Neuronal stem cell (in vitro differentiated cells): ENCODE data around the gene UPF1.

ENCODE experiments used
- DNase-seq: peaks from one replicate; pipeline ENCODE4 v3.0.0-alpha.2; 2013; ENCODE audit warnings: low spot score
- H2AFZ ChIP-seq: one replicate; pipeline ENCODE4 v1.6.1; 2013; ENCODE audit warnings: mild to moderate bottlenecking, low read length, inconsistent platforms
- H2AK5ac ChIP-seq: 2 replicates; pipeline ENCODE4 v1.6.1; 2013; ENCODE audit warnings: low read depth, mild to moderate bottlenecking, inconsistent platforms, low read length, moderate library complexity, mixed read lengths
- H2BK120ac ChIP-seq: 2 replicates; pipeline ENCODE4 v1.6.1; 2013; ENCODE audit warnings: low read depth, mild to moderate bottlenecking, inconsistent platforms, low read length, moderate library complexity, mixed read lengths
- H2BK12ac ChIP-seq: one replicate; pipeline ENCODE4 v1.6.1; 2013; ENCODE audit warnings: low read length, inconsistent platforms
- H2BK15ac ChIP-seq: 2 replicates; pipeline ENCODE4 v1.6.1; 2013; ENCODE audit warnings: mild to moderate bottlenecking, low read length, inconsistent platforms, mixed read lengths
- H2BK5ac ChIP-seq: one replicate; pipeline ENCODE4 v1.6.1; 2013; ENCODE audit warnings: inconsistent platforms, mild to moderate bottlenecking, low read length, moderate library complexity
- H3K14ac ChIP-seq: one replicate; pipeline ENCODE4 v1.6.1; 2013; ENCODE audit warnings: low read length, inconsistent platforms
- H3K18ac ChIP-seq: 2 replicates; pipeline ENCODE4 v1.6.1; 2013; ENCODE audit warnings: low read length, inconsistent platforms
- H3K23ac ChIP-seq: 2 replicates; pipeline ENCODE4 v1.6.1; 2013; ENCODE audit warnings: low read depth, mild to moderate bottlenecking, mixed read lengths, low read length, inconsistent platforms; ENCODE audit not compliant: poor library complexity
- H3K27ac ChIP-seq: replicated peaks from 3 replicates; pipeline ENCODE4 v1.5.1; 2013; ENCODE audit warnings: low read length, inconsistent platforms
- H3K27me3 ChIP-seq, 3 experiments: 2 replicates each; pipeline ENCODE4 v1.6.1; 2013; ENCODE audit warnings: low read length in 3 of 3, mild to moderate bottlenecking in 2 of 3, inconsistent platforms in 1 of 3, low read depth in 1 of 3, mixed read lengths in 1 of 3, moderate library complexity in 1 of 3; ENCODE audit not compliant: control insufficient read depth in 3 of 3, insufficient read depth in 3 of 3
- H3K36me3 ChIP-seq, 2 donors: replicated peaks in 1 of 2; 2 replicates each; pipeline ENCODE4 v1.6.1; 2013; ENCODE audit warnings: low read length in 2 of 2; ENCODE audit not compliant: control insufficient read depth in 2 of 2, insufficient read depth in 2 of 2
- H3K4ac ChIP-seq: 2 replicates; pipeline ENCODE4 v1.6.1; 2013; ENCODE audit warnings: inconsistent platforms, mild to moderate bottlenecking, low read length, moderate library complexity
- H3K4me1 ChIP-seq, 2 donors: 1 replicate in 1 of 2; 2 replicates in 1 of 2; pipeline ENCODE4 v1.6.1; 2013; ENCODE audit warnings: low read length in 2 of 2, low read depth in 1 of 2; ENCODE audit not compliant: control insufficient read depth in 2 of 2, insufficient read depth in 1 of 2
- H3K4me2 ChIP-seq: one replicate; pipeline ENCODE4 v1.6.1; 2013; ENCODE audit warnings: mild to moderate bottlenecking, low read length, inconsistent platforms; ENCODE audit not compliant: insufficient read depth, poor library complexity, severe bottlenecking
- H3K4me3 ChIP-seq, 2 donors: 2 replicates each; pipeline ENCODE4 v1.5.1; 2013; ENCODE audit warnings: low read length in 2 of 2, mild to moderate bottlenecking in 2 of 2, inconsistent platforms in 1 of 2, moderate library complexity in 1 of 2
- H3K79me1 ChIP-seq: one replicate; pipeline ENCODE4 v1.6.1; 2013; ENCODE audit warnings: low read depth, mild to moderate bottlenecking, inconsistent platforms, low read length, moderate library complexity
- H3K9ac ChIP-seq: one replicate; pipeline ENCODE4 v1.6.1; 2013; ENCODE audit warnings: mild to moderate bottlenecking, low read depth, low read length, inconsistent platforms; ENCODE audit not compliant: poor library complexity
- H3K9me3 ChIP-seq, 2 donors: replicated peaks in 1 of 2; 2 replicates each; pipeline versions ENCODE3 to v1.6.1; 2013; ENCODE audit warnings: low read length in 2 of 2, mild to moderate bottlenecking in 2 of 2, inconsistent platforms in 1 of 2, low read depth in 1 of 2, mixed read lengths in 1 of 2, moderate library complexity in 1 of 2; ENCODE audit not compliant: control insufficient read depth in 2 of 2, insufficient read depth in 1 of 2
- H4K8ac ChIP-seq: one replicate; pipeline ENCODE4 v1.6.1; 2013; ENCODE audit warnings: low read depth, mild to moderate bottlenecking, inconsistent platforms, low read length, moderate library complexity
- H4K91ac ChIP-seq: one replicate; pipeline ENCODE4 v1.6.1; 2013; ENCODE audit warnings: low read length, low read depth, mild to moderate bottlenecking, inconsistent platforms; ENCODE audit not compliant: poor library complexity
- WGBS, 2 donors: extraction: QIAGEN DNeasy Blood & Tissue Kit; methylation state at CpG; one replicate each; pipeline ENCODE4 v1.1.7; 2013; ENCODE audit warnings: missing lambda C conversion rate in 2 of 2, mixed read lengths in 1 of 2; ENCODE audit not compliant: insufficient read length in 2 of 2, insufficient replicate concordance in 1 of 2; ENCODE audit errors: extremely low coverage in 2 of 2; 5-methylcytosine and 5-hydroxymethylcytosine counted together

The UPF1 gene

GRCh38 chr19:18800079-18800478, 31.7 kb upstream of the UPF1 start:
- Histone ChIP-seq H3K79me1 (no peaks in the 10 kb centered on the region), H2BK5ac (no peak overlapping the region), H2BK15ac (no peak overlapping the region), H3K23ac (no peak overlapping the region), H3K27me3 (peaks cover 0 to 28% (median 18%) of the 10 kb centered on the region in 3 experiments), H3K4me3 (no peak overlapping the region), H4K8ac (no peak overlapping the region), H2AK5ac (no peak overlapping the region), H3K4me1 (peaks cover 0 to 8% of the 10 kb centered on the region in 2 donors), H3K36me3 (no peaks in the 10 kb centered on the region), H3K4me2 (no peak overlapping the region), H3K14ac (no peak overlapping the region), H2AFZ (no peak overlapping the region), H4K91ac (no peak overlapping the region), H3K4ac (no peak overlapping the region), H2BK120ac (no peak overlapping the region), H2BK12ac (no peak overlapping the region), H3K18ac (no peak overlapping the region), H3K9ac (no peak overlapping the region), H3K9me3 (peaks cover 0 to 2% of the 10 kb centered on the region in 2 donors), H3K27ac (no peak overlapping the region)
- no peak for DNase-seq

- no peak overlapping the region for H2BK120ac ChIP-seq
These were observed 31.1 kb upstream of the UPF1 start for GRCh38 chr19:18800636-18801035.

GRCh38 chr19:18802354-18802753, 29.4 kb upstream of the UPF1 start:
- H3K36me3 ChIP-seq, result no peaks in the 10 kb centered on the region
- H2BK5ac ChIP-seq, result no peak overlapping the region
- no peak for DNase-seq
- H4K8ac ChIP-seq, result no peak overlapping the region
- no peak overlapping the region for H3K4ac ChIP-seq
- H3K18ac ChIP-seq, result no peak overlapping the region
- peak overlapping the region; percentile 68 for H2AFZ ChIP-seq
- H2BK15ac ChIP-seq, result no peak overlapping the region
- H3K4me2 ChIP-seq, result no peak overlapping the region
- no peaks in the 10 kb centered on the region for H3K4me1 ChIP-seq
- H3K9me3 ChIP-seq, result peaks cover 0 to 2% of the 10 kb centered on the region in 2 donors
- H3K27me3 ChIP-seq, result peaks cover 0 to 20% (median 11%) of the 10 kb centered on the region in 3 experiments
- no peak overlapping the region for H2AK5ac ChIP-seq
- no peaks in the 10 kb centered on the region for H3K79me1 ChIP-seq
- H2BK12ac ChIP-seq, result no peak overlapping the region
- WGBS, 2 donors, result no CpG with 5 or more reads among the region's 11 CpGs
- no peak overlapping the region for H2BK120ac ChIP-seq
- no peak overlapping the region for H3K23ac ChIP-seq
- no peak overlapping the region for H3K9ac ChIP-seq
- no peak overlapping the region for H4K91ac ChIP-seq
- no peak overlapping the region for H3K4me3 ChIP-seq
- no peak overlapping the region for H3K27ac ChIP-seq
- no peak overlapping the region for H3K14ac ChIP-seq

More at GRCh38 chr19:18800636-18801035, 31.1 kb upstream of the UPF1 start:
- Histone ChIP-seq H3K9me3 (peaks cover 0 to 2% of the 10 kb centered on the region in 2 donors), H3K18ac (no peak overlapping the region), H3K4me2 (no peak overlapping the region), H3K23ac (peak overlapping the region; percentile 77), H3K36me3 (no peaks in the 10 kb centered on the region), H3K9ac (no peak overlapping the region), H2AFZ (no peak overlapping the region), H3K14ac (peak overlapping the region; percentile 78), H3K4me3 (no peak overlapping the region), H4K91ac (no peak overlapping the region), H3K79me1 (no peaks in the 10 kb centered on the region), H3K27ac (no peak overlapping the region), H3K27me3 (peaks cover 0 to 28% (median 14%) of the 10 kb centered on the region in 3 experiments), H2BK12ac (no peak overlapping the region), H3K4me1 (peaks cover 0 to 5% of the 10 kb centered on the region in 2 donors), H2BK15ac (no peak overlapping the region), H2BK5ac (no peak overlapping the region), H3K4ac (peak overlapping the region; percentile 45), H4K8ac (no peak overlapping the region), H2AK5ac (peak overlapping the region; percentile 5)
- no peak for DNase-seq
- no CpG with 5 or more reads among the region's 10 CpGs for WGBS, 2 donors

- Histone ChIP-seq H3K27ac (no peak overlapping the region), H3K14ac (no peak overlapping the region), H3K23ac (no peak overlapping the region), H3K27me3 (peaks cover 0 to 16% (median 14%) of the 10 kb centered on the region in 3 experiments), H3K18ac (no peak overlapping the region), H2AK5ac (no peak overlapping the region), H3K4ac (no peak overlapping the region), H3K9ac (no peak overlapping the region), H2BK12ac (no peak overlapping the region), H3K4me3 (no peak overlapping the region), H3K79me1 (no peaks in the 10 kb centered on the region), H2AFZ (no peak overlapping the region), H4K8ac (no peak overlapping the region), H3K9me3 (peaks cover 0 to 2% of the 10 kb centered on the region in 2 donors), H3K4me1 (no peaks in the 10 kb centered on the region), H3K4me2 (no peak overlapping the region), H2BK5ac (no peak overlapping the region), H3K36me3 (no peaks in the 10 kb centered on the region), H4K91ac (no peak overlapping the region), H2BK15ac (no peak overlapping the region), H2BK120ac (no peak overlapping the region)
- no peak for DNase-seq
- WGBS, 2 donors, result no CpG with 5 or more reads among the region's 5 CpGs
These were observed 28.1 kb upstream of the UPF1 start for GRCh38 chr19:18803550-18804138.
